PC-9 (cell line): ENCODE results near the gene ANKRD11. TPM values are rescaled to one million over a fixed set of nuclear protein-coding genes. Genes with fewer than 3 reads are reported as not detected.

Experiments
- BruUV-seq: library from RNA; stranded (reverse); fragments of 400-500 nt; replicated peaks from 2 replicates; lab custom pipeline; 2021; lab: Mats Ljungman, UMichigan
- CTCF ChIA-PET: fragments of 300-600 bp; sonication (Branson Sonifier 250); formaldehyde crosslinking; loops from one replicate; lab custom pipeline; 2022; ENCODE audit warnings: antibody characterized with exemption; lab: Charles Lee
- POLR2A ChIA-PET: fragments of 300-600 bp; sonication (Branson Sonifier 250); formaldehyde crosslinking; loops from one replicate; lab custom pipeline; 2022; ENCODE audit warnings: antibody characterized with exemption; ENCODE audit not compliant: unreplicated experiment; lab: Charles Lee
- DNase-seq, 2 experiments: peaks; one replicate each; pipeline versions ENCODE4 v3.0.0 to v3.0.0-alpha.2; 2015 to 2022; ENCODE audit warnings: mixed read lengths in 1 of 2
- H2AFZ ChIP-seq: fragments of 200-600 bp; sonication (generic); 2 replicates; pipeline ENCODE4 v1.8.1; 2017; ENCODE audit warnings: antibody characterized with exemption
- H3F3A ChIP-seq: fragments of 200-600 bp; sonication (generic); 2 replicates; pipeline ENCODE4 v1.8.1; 2017; ENCODE audit warnings: antibody characterized with exemption, mild to moderate bottlenecking, low read depth; ENCODE audit not compliant: insufficient read depth
- H3K27ac ChIP-seq: fragments of 200-600 bp; sonication (generic); 2 replicates; pipeline ENCODE4 v1.6.1; 2016; ENCODE audit warnings: mixed run types
- H3K27me3 ChIP-seq: fragments of 200-600 bp; sonication (generic); 2 replicates; pipeline ENCODE4 v1.6.1; 2016; ENCODE audit warnings: low read depth, mixed run types; ENCODE audit not compliant: insufficient read depth
- H3K36me3 ChIP-seq: fragments of 200-600 bp; sonication (generic); 2 replicates; pipeline ENCODE4 v1.6.1; 2016; ENCODE audit warnings: low read depth, mixed run types
- H3K4me1 ChIP-seq: fragments of 200-600 bp; sonication (generic); replicated peaks from 2 replicates; pipeline ENCODE4 v1.6.1; 2016; ENCODE audit warnings: mixed run types; ENCODE audit not compliant: insufficient read depth
- H3K4me2 ChIP-seq: fragments of 200-600 bp; sonication (generic); 2 replicates; pipeline ENCODE4 v1.6.1; 2017; ENCODE audit warnings: mixed run types
- H3K4me3 ChIP-seq: fragments of 200-600 bp; sonication (generic); 2 replicates; pipeline ENCODE4 v1.6.1; 2016; ENCODE audit warnings: mixed run types
- H3K79me2 ChIP-seq: fragments of 200-600 bp; sonication (generic); 2 replicates; pipeline ENCODE4 v1.6.1; 2017; ENCODE audit warnings: low read depth, mixed run types
- H3K9me2 ChIP-seq: fragments of 200-600 bp; sonication (generic); 2 replicates; pipeline ENCODE4 v1.8.1; 2017; ENCODE audit warnings: mild to moderate bottlenecking; ENCODE audit not compliant: insufficient read depth
- H3K9me3 ChIP-seq: fragments of 200-600 bp; sonication (generic); 2 replicates; pipeline ENCODE4 v1.8.1; 2016; ENCODE audit warnings: low read depth; ENCODE audit not compliant: insufficient read depth
- H4K20me1 ChIP-seq: fragments of 200-600 bp; sonication (generic); 2 replicates; pipeline ENCODE4 v1.8.1; 2017; ENCODE audit not compliant: insufficient read depth
- EZH2 ChIP-seq: fragments of 200-600 bp; sonication (generic); IDR thresholded peaks from 2 replicates; pipeline ENCODE4 v1.8.0; 2017; ENCODE audit warnings: antibody characterized with exemption, low read depth
- intact Hi-C: fragments of 100-400 bp; cut with micrococcal nuclease; formaldehyde crosslinking; loops from one replicate; pipeline ENCODE4 v1.10.0; 2022; ENCODE audit not compliant: unreplicated experiment
- total RNA-seq: library from RNA; stranded (reverse); gene quantifications from 2 replicates; pipeline ENCODE4 v1.2.3, GENCODE V29; 2021
- TF ChIP-seq, protein P1 (sequence below): fragments of 200-600 bp; sonication (generic); conservative IDR thresholded peaks from 2 replicates; pipeline ENCODE4 v1.6.1; 2017; ENCODE audit warnings: mixed run types, antibody characterized with exemption, mild to moderate bottlenecking, moderate library complexity

Gene ANKRD11
- total RNA-seq, 1 experiment from 2014 or later: 220 TPM

DNA sequence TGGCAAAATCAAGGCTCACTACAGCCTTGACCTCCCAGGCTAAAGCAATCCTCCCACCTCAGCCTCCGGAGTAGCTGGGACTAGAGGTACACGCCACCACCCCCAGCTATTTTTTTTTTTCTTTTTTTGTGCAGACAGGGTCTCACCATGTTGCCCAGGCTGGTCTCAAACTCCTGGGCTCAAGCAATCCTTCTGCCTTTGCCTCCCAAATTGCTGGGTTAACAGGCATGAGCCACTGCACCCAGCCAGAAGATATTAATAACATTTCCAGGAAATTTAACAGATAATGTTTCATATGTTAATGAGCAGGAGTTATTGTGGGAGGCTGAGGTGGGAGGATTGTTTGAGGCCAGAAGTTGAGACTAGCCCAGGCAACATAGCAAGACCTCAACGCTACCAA lies 9.4 kb upstream of the ANKRD11 start:
- BruUV-seq: no TSS peak
- Histone ChIP-seq H3K9me2 (no peaks in the 10 kb centered on the region), H3K4me1 (peaks cover 23% of the 10 kb centered on the region), H3K27ac (no peak overlapping the region), H3K27me3 (no peaks in the 10 kb centered on the region), H3K4me2 (no peak overlapping the region), H3F3A (peaks cover 35% of the 10 kb centered on the region), H3K36me3 (no peaks in the 10 kb centered on the region), H3K79me2 (peaks cover 8% of the 10 kb centered on the region; the same call in 1 of the 2 replicates), H2AFZ (no peak overlapping the region), H4K20me1 (peaks cover under 1% of the 10 kb centered on the region; the same call in 1 of the 2 replicates), H3K9me3 (no peaks in the 10 kb centered on the region), H3K4me3 (no peak overlapping the region)
- no peak for DNase-seq
- TF ChIP-seq, protein P1, sequence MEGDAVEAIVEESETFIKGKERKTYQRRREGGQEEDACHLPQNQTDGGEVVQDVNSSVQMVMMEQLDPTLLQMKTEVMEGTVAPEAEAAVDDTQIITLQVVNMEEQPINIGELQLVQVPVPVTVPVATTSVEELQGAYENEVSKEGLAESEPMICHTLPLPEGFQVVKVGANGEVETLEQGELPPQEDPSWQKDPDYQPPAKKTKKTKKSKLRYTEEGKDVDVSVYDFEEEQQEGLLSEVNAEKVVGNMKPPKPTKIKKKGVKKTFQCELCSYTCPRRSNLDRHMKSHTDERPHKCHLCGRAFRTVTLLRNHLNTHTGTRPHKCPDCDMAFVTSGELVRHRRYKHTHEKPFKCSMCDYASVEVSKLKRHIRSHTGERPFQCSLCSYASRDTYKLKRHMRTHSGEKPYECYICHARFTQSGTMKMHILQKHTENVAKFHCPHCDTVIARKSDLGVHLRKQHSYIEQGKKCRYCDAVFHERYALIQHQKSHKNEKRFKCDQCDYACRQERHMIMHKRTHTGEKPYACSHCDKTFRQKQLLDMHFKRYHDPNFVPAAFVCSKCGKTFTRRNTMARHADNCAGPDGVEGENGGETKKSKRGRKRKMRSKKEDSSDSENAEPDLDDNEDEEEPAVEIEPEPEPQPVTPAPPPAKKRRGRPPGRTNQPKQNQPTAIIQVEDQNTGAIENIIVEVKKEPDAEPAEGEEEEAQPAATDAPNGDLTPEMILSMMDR: no peak
- no peak for TF ChIP-seq EZH2
- CTCF ChIA-PET: no interaction called here
- intact Hi-C loops: no loop called here
- POLR2A ChIA-PET: no interaction called here

DNA sequence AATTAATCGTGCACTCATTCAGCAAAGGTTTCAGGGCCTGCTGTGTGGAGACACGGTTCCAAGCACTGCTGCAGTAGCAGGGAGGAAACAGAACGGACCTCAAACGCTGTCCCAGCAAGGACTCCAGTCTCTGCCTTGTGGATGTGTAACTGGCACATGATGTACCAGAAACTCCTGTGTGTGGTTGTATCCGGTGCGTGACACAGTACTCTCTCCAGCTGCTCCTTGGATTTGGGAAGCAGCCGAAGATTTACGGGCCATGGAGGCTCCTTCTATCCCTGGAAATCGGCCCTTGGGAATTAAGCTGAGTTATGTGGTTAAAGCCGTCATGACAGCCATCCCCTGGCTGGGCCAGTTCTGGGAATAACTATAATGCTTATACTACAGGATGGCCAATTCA lies 8.5 kb upstream of the ANKRD11 start:
- Histone ChIP-seq H4K20me1 (peaks cover 7% of the 10 kb centered on the region), H3F3A (peaks cover 33% of the 10 kb centered on the region; the same call in 1 of the 2 replicates), H3K4me2 (no peak overlapping the region), H3K9me2 (no peaks in the 10 kb centered on the region), H3K79me2 (peaks cover 7% of the 10 kb centered on the region; the same call in 1 of the 2 replicates), H3K27ac (no peak overlapping the region), H3K36me3 (no peaks in the 10 kb centered on the region), H3K4me1 (peaks cover 19% of the 10 kb centered on the region), H2AFZ (no peak overlapping the region), H3K9me3 (no peaks in the 10 kb centered on the region), H3K4me3 (no peak overlapping the region), H3K27me3 (no peaks in the 10 kb centered on the region)
- CTCF ChIA-PET: no interaction called here
- no TSS peak for BruUV-seq
- POLR2A ChIA-PET: no interaction called here
- intact Hi-C loops: no loop called here
- no peak for DNase-seq
- TF ChIP-seq, protein P1: no peak
- TF ChIP-seq EZH2: no peak

DNA sequence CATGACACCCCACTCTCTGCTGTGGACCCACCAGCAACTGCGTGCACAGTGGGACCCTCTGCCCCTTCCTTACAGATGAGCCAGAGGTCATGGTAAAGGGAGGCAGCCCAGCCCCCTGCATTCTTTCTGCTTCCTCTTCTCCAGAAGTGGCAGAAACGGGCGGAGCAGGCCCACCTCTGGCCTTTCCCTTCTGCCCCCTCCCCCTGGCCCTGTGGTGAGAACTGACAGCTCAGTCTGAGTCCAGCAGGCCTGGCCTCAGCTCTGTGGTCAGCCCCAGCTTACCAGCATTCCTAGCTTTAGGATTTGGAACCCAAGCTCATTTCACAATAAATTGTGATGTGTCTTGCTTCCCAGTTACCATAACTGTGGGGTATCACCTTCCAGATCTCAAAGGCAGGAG lies 4.8 kb upstream of the ANKRD11 start:
- no peak for DNase-seq
- peaks cover 9% of the 10 kb centered on the region; the same call in 1 of the 2 replicates for H3F3A ChIP-seq
- BruUV-seq: no TSS peak
- H3K9me2 ChIP-seq: no peaks in the 10 kb centered on the region
- H3K4me3 ChIP-seq: no peak overlapping the region
- no peak overlapping the region for H2AFZ ChIP-seq
- ChIA-PET POLR2A (interaction anchor here (0.6 to 0.7 kb wide), 2 partner anchors 281 to 463 kb away, joined by 4 to 8 read pairs; no protein-coding TSS in a partner anchor), CTCF (interaction anchor here (0.6 to 0.7 kb wide), 2 partner anchors 24 to 201 kb away, joined by 3 to 6 read pairs; no protein-coding TSS in a partner anchor)
- H3K4me2 ChIP-seq: no peak overlapping the region
- H3K4me1 ChIP-seq: peaks cover 14% of the 10 kb centered on the region; the same call in 1 of the 2 replicates
- intact Hi-C loops: no loop called here
- H4K20me1 ChIP-seq: peaks cover 7% of the 10 kb centered on the region
- H3K27ac ChIP-seq: no peak overlapping the region
- peaks cover 27% of the 10 kb centered on the region for H3K79me2 ChIP-seq
- no peaks in the 10 kb centered on the region for H3K36me3 ChIP-seq
- no peaks in the 10 kb centered on the region for H3K9me3 ChIP-seq
- TF ChIP-seq EZH2: no peak
- TF ChIP-seq, protein P1: no peak
- no peaks in the 10 kb centered on the region for H3K27me3 ChIP-seq
